GM18870 (cell line): ENCODE data around the gene C4A.
"Not testable (repeated sequence)": the region's sequence is repeated elsewhere in the genome, so short reads cannot be mapped to it uniquely, and the experiment has no call there.

Experiments
- ATAC-seq: cut with Tn5 transposase; IDR thresholded peaks from one replicate; pipeline ENCODE4 v1.9.1; 2021; ENCODE audit warnings: moderate library complexity; ENCODE audit not compliant: unreplicated experiment

The C4A gene

DNA sequence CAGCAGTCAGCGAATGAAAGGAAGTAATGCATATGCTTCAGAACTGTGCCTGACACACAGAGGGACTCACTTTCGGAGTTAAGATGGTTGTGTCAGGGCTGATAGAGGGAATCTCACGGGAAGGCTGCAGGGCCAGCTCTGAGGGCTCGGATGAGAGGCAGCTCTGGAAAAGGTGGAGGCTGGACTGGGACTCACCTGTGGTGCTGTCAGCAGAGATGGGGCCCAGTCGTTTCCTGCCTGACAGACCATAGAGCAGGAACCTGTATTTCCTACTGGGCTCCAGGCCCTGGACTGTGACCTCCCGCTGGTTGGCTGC, 65.6 kb downstream of the C4A start:
- no peak for ATAC-seq

DNA sequence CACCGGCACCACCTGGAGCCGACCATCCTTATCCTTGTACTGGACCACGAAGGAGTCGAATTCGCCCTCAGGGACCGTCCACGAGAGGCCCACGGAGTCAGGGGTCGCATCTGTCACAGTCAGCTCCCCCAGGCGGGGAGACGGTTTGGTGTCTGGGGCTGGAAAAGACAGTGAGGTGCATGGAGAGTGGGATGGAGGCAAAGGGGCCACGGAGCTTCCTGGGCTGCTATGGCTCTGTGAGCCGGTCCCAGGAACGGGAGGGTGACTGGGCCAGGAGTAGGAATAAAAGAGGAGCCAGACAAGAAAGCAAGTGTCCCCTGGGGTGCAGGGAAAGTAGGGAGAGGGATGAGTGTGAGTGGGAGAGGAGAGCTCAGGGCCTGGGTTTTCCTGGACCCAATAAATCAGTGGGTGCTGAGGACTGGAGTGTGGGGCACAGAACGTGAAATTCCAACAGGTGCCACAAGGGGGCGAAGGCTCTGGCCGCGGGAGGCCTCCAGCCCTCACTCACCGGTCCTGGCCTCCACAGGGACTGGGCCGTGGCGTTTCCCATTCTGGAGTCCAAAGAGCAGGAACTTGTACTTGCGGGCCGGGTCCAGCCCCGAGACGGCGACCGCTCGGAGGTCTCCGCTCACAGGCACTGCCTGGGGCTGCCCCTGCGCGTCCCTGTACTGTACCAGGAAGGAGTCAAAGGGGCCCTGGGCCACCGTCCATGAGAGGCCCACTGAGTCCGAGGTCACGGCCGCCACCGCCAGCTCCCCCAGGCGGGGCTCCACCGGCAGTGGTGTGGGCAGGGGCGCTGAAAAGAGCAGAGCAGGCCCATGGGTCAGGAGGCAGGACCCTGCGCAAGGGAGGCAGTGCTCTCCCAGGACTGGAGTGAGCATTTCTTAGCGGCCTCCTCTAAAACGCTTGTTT, 66.3 kb downstream of the C4A start:
- ATAC-seq = no peak

DNA sequence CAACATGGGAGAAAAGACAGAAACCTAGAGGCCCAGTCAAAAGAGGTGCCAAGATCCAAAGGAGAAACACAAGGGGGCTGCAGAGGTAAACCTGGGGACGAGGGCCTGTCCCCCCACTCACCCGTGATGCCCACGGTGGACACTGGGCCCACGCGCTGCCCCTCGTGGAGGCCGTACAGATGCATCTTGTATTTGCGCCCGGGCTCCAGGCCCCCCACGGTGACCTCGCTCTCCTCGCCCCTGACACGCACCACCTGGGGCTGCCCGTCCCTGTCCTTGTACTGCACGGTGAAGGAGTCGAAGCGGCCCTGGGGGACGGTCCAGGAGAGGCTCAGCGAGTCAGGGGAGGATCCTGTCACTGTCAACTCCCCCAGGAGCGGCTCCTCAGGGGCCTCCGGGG, 67.3 kb downstream of the C4A start:
- ATAC-seq = not testable (repeated sequence)

DNA sequence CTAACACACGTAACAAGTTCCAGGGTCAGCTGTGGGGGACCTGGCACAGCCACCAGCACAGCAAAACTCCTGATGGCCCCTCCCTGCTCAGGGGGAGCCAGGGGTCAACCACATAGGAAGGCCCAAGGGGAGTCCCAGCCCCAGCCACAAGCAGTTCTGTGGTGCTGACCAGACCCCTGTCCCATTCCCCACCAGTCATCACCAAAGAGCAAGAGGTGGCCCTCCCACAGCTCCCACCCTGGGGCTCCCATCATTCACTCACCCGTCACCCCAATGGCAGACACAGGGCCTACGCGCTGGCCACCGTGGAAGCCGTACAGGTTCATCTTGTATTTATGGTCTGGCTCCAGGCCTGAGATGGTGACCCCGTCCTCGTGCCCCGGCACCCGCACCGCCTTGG, 67.9 kb downstream of the C4A start:
- not testable (repeated sequence) for ATAC-seq

DNA sequence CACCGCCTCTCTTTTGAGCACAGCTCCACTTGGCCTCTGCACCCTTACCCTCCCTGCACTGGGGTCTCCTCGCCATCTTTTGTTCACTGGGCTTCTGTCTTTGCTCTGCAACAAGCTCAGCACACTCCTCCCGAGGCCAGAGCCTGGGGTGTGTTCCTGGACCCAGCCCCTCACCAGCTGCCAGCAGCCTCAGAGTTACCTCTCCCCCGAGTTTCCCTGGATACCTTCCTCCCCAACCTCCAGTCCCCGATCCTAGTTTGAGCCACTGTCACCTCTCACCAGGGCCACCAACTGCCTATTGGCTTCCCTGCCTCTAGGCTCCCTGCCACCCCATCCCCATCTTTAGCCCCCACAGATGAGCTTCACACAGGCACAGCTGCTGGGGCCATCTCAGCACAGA, 68.7 kb downstream of the C4A start:
- ATAC-seq = no peak
